Femur (tissue), 1 donor: Measurements from ENCODE around the gene CMTM8.

Experiments used
- DNase-seq: peaks from one replicate; pipeline ENCODE4 v3.0.0-alpha.2; 2017

CMTM8 gene

GRCh38 chr3:32413845-32414521, 175.5 kb downstream of the CMTM8 start:
- no peak for DNase-seq

DNA sequence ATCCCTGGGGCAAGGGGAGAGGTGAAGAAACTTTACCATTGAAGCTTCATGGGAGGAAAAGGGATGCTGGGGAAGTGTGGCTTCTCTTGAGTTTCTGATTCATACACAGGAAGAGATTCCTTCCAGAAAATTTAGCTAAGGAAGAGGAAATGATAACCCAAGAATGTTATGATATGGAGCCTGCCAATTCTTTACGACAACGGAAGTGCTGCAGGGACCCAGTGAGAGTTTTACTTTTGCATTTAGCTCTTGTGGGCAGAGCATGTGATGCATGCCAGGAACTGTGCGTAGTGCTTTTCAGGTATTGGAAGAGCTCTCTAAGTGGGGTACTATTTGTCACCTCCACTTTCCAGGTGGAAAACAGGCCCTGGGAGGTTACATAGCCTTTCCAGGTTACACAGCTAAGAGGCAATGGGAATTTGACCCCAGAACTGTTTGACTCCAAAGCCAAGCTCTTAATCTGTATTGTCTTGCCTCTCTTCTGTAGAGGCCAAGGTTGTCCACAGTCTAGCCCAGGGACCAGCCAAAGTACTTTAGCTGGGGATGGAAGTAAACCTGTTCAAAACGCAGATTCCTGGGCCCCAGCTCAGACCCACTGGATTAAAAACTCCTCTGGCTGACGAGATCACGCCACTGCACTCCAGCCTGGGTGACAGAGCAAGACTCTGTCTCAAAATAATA, 176.2 kb downstream of the CMTM8 start:
- no peak for DNase-seq

DNA sequence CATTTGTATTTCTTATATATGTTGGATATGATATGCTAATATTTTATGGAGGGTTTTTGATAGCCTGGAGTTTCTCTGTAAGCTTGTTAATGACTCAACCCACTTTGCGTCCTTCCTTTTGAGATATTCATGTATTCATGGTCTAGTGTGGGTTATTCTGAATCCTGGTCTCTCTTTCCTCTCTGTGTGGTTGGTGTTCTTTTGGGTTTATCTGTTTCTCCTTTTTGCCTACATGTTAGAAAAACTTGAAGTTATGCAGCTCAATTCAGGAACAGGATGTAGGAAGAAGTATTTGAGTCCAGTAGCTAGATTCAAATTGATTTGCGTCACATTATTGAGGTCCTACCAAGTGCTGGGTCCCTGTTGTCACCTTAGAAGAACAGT, 181.3 kb downstream of the CMTM8 start:
- no peak for DNase-seq
